Breast epithelium (tissue), 3 donors: ENCODE results near the gene CAMTA1.

Experiments used
- POLR2A ChIP-seq: fragments of 450-650 bp; IDR thresholded peaks from one replicate; pipeline ENCODE4 v1.6.1; 2016; ENCODE audit warnings: antibody characterized with exemption, mild to moderate bottlenecking, moderate library complexity
- POLR2AphosphoS5 ChIP-seq, 3 donors: sonication (generic); formaldehyde crosslinking; IDR thresholded peaks; one replicate each; pipeline ENCODE4 v1.6.1; 2017; ENCODE audit warnings: antibody characterized with exemption in 3 of 3
- TF ChIP-seq, protein P1 (sequence below), 3 donors: fragments of 450-650 bp; IDR thresholded peaks; one replicate each; pipeline ENCODE4 v1.5.1; 2016 to 2017; ENCODE audit warnings: antibody characterized with exemption in 3 of 3, mild to moderate bottlenecking in 3 of 3, moderate library complexity in 3 of 3

DNA sequence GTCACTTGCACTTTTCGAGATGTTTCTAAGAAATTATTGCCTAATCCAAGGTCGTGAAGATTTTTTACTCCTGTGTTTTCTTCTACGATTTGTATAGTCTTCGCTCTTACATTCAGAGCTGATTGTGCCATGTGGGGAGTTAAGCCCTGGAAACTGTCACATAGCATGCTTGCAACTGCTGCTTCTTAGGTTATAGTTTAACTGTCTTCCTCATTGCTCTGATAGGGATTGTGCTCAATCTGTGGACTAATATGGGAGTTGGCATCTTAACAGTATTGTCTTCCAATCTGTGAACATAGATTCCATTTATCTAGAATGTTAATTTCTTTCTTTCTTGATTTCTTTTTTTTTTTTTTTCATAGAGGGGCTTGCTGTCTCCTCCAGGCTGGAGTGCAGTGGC, 34.8 kb upstream of the CAMTA1 start:
- TF ChIP-seq POLR2A (no peak), POLR2AphosphoS5 (IDR thresholded peaks at IDR 0.05) (no peak)
- TF ChIP-seq, protein P1, sequence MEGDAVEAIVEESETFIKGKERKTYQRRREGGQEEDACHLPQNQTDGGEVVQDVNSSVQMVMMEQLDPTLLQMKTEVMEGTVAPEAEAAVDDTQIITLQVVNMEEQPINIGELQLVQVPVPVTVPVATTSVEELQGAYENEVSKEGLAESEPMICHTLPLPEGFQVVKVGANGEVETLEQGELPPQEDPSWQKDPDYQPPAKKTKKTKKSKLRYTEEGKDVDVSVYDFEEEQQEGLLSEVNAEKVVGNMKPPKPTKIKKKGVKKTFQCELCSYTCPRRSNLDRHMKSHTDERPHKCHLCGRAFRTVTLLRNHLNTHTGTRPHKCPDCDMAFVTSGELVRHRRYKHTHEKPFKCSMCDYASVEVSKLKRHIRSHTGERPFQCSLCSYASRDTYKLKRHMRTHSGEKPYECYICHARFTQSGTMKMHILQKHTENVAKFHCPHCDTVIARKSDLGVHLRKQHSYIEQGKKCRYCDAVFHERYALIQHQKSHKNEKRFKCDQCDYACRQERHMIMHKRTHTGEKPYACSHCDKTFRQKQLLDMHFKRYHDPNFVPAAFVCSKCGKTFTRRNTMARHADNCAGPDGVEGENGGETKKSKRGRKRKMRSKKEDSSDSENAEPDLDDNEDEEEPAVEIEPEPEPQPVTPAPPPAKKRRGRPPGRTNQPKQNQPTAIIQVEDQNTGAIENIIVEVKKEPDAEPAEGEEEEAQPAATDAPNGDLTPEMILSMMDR (IDR thresholded peaks at IDR 0.05): no peak
